ENCODE results near the gene KCNIP4. TPM values are rescaled to one million over a fixed set of nuclear protein-coding genes. Genes with fewer than 3 reads are reported as not detected.

KCNIP4 gene
- polyA plus RNA-seq, 1 donor (not counting 4 experiments of a cell fraction or from before 2014, with no cell fraction given) = 0.07 TPM

DNA sequence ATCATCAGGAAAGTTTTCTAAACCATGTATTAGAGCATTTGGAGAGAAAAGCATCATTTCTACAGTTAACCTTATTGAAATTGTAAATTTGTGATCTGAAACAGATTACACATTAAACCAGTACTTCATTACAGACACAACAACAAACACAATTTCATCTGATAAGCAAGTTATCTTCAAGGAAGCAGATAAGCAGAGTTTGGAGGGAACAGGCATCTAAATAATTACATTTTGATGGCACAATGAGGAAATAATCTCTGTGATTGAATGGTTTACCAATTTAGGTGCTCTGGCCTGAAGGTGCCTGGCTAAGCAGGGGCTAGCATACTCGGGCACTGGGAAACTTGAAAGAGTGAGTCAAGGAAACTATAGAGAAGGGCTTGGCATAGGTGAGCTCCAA is 628.5 kb downstream of the KCNIP4 start:
- DNase-seq (ENCODE audit: low read depth, low spot score) (no peak), FAIRE-seq (no peak)
- Histone ChIP-seq H2AFZ (ENCODE audit: control insufficient read depth, low read length) (no peak overlapping the region), H4K20me1 (ENCODE audit: control insufficient read depth, extremely low read depth, insufficient read depth, low read length) (no peaks in the 10 kb centered on the region), H3K79me2 (ENCODE audit: control insufficient read depth, insufficient read depth, low read length) (no peaks in the 10 kb centered on the region), H3K9me1 (ENCODE audit: control insufficient read depth, extremely low read depth, insufficient read depth, low read length) (no peaks in the 10 kb centered on the region), H3K27ac (ENCODE audit: control insufficient read depth, insufficient read depth, low read length) (no peak overlapping the region), H3K27me3 (ENCODE audit: control insufficient read depth, extremely low read depth, insufficient read depth, low read length) (no peaks in the 10 kb centered on the region), H3K4me3 (ENCODE audit: control insufficient read depth in 2 of 3, extremely low read depth in 1 of 3, insufficient read depth in 2 of 3, low read depth in 1 of 3, low read length in 3 of 3) (no peak overlapping the region), H3K9ac (ENCODE audit: control insufficient read depth, extremely low read depth, insufficient read depth, low read length) (no peak overlapping the region), H3K4me2 (ENCODE audit: control insufficient read depth, extremely low read depth, insufficient read depth, low read depth, low read length) (no peak overlapping the region), H3K4me1 (ENCODE audit: control insufficient read depth, extremely low read depth, insufficient read depth, low read length) (no peaks in the 10 kb centered on the region), H3K36me3 (ENCODE audit: control insufficient read depth in 2 of 2, extremely low read depth in 1 of 2, insufficient read depth in 2 of 2, low read length in 2 of 2) (no peaks in the 10 kb centered on the region), H3K9me3 (ENCODE audit: control insufficient read depth, low read depth, low read length) (no peaks in the 10 kb centered on the region)
- TF ChIP-seq EZH2 (IDR thresholded peaks at IDR 0.05; ENCODE audit: low read length) (no peak), CTCF (optimal IDR thresholded peaks at IDR 0.05 in 1 of 3, IDR thresholded peaks at IDR 0.05 in 1 of 3, conservative IDR thresholded peaks at IDR 0.05 in 1 of 3; ENCODE audit: extremely low read depth in 1 of 3, insufficient read depth in 2 of 3, low read length in 3 of 3) (no peak)
- dilution Hi-C loops (cut with MboI; ENCODE audit: extremely low pct_ligation_motif_present, low sequenced_read_pairs) = no loop called here

DNA sequence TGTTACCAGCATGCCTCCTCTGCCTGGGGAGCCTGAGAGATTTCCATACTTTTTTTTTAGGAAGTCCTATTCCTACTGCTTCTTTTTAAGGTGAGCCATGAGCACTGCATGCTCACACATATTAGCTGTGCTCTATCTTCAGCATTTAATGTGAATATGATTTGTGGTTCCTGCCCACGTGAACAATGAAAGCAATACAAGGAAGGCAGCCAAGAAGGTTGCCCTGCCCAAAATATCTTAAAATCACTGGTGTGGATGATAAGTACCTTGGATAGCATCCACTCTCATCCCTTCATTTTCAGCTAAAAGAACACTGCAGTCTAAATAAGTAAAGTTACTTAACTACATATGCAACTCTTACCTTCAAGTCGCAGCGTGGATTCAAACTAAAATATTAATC is 640.9 kb downstream of the KCNIP4 start:
- TF ChIP-seq EZH2 (IDR thresholded peaks at IDR 0.05; ENCODE audit: low read length) (no peak), CTCF (optimal IDR thresholded peaks at IDR 0.05 in 1 of 3, IDR thresholded peaks at IDR 0.05 in 1 of 3, conservative IDR thresholded peaks at IDR 0.05 in 1 of 3; ENCODE audit: extremely low read depth in 1 of 3, insufficient read depth in 2 of 3, low read length in 3 of 3) (no peak)
- Histone ChIP-seq H3K4me1 (ENCODE audit: control insufficient read depth, extremely low read depth, insufficient read depth, low read length) (no peaks in the 10 kb centered on the region), H3K27me3 (ENCODE audit: control insufficient read depth, extremely low read depth, insufficient read depth, low read length) (peaks cover 13% of the 10 kb centered on the region), H3K4me2 (ENCODE audit: control insufficient read depth, extremely low read depth, insufficient read depth, low read depth, low read length) (no peak overlapping the region), H3K9me1 (ENCODE audit: control insufficient read depth, extremely low read depth, insufficient read depth, low read length) (no peaks in the 10 kb centered on the region), H3K4me3 (ENCODE audit: control insufficient read depth in 2 of 3, extremely low read depth in 1 of 3, insufficient read depth in 2 of 3, low read depth in 1 of 3, low read length in 3 of 3) (no peak overlapping the region), H3K27ac (ENCODE audit: control insufficient read depth, insufficient read depth, low read length) (no peak overlapping the region), H3K9ac (ENCODE audit: control insufficient read depth, extremely low read depth, insufficient read depth, low read length) (no peak overlapping the region), H2AFZ (ENCODE audit: control insufficient read depth, low read length) (no peak overlapping the region), H4K20me1 (ENCODE audit: control insufficient read depth, extremely low read depth, insufficient read depth, low read length) (no peaks in the 10 kb centered on the region), H3K36me3 (ENCODE audit: control insufficient read depth in 2 of 2, extremely low read depth in 1 of 2, insufficient read depth in 2 of 2, low read length in 2 of 2) (no peaks in the 10 kb centered on the region), H3K79me2 (ENCODE audit: control insufficient read depth, insufficient read depth, low read length) (no peaks in the 10 kb centered on the region), H3K9me3 (ENCODE audit: control insufficient read depth, low read depth, low read length) (no peaks in the 10 kb centered on the region)
- FAIRE-seq (no peak), DNase-seq (ENCODE audit: low read depth, low spot score) (no peak)
- dilution Hi-C loops (cut with MboI; ENCODE audit: extremely low pct_ligation_motif_present, low sequenced_read_pairs) = no loop called here

Data from keratinocyte (primary cell).